Mammary microvascular endothelial cell (primary cell): Measurements from ENCODE around the gene FGF1. TPM values are rescaled to one million over a fixed set of nuclear protein-coding genes. Genes with fewer than 3 reads are reported as not detected.

Source experiments
- total RNA-seq: library from RNA; depleted of rRNA; stranded (reverse); fragments of >200 nt; gene quantifications from 2 replicates; pipeline ENCODE4 v1.2.3, GENCODE V29; 2015

Gene FGF1
- not detected in 2 replicates for total RNA-seq

GRCh38 chr5:142685418-142686209 is at the start of gene FGF1:
Gene FGF1, minus strand, starts transcription at chr5:142686090. Its CDS starts 71,963 bp downstream, at chr5:142614127.

Other genes with a start within 250 kb of the FGF1 start
- gene ARHGAP26, start 84.3 kb upstream of the FGF1 start, total RNA-seq, result 15.8 and 20.9 TPM in 2 replicates